H1 (cell line): ENCODE results near the gene PRSS2. TPM values are rescaled to one million over a fixed set of nuclear protein-coding genes. Genes with fewer than 3 reads are reported as not detected.

Experiments used
- CTCF ChIA-PET: fragments of 300-600 bp; sonication (Branson Sonifier 250); formaldehyde crosslinking; loops from one replicate; lab custom pipeline; 2021; ENCODE audit not compliant: partially characterized antibody; lab: Charles Lee
- POLR2A ChIA-PET: fragments of 300-600 bp; sonication (Branson Sonifier 250); formaldehyde crosslinking; loops from one replicate; lab custom pipeline; 2021; ENCODE audit warnings: inconsistent platforms; ENCODE audit not compliant: partially characterized antibody; lab: Charles Lee
- DNase-seq, 2 experiments: peaks; one replicate each; pipeline versions ENCODE4 v3.0.0 to v3.0.0-alpha.2; 2010 to 2022; ENCODE audit warnings: low spot score in 2 of 2, low read depth in 1 of 2, mixed read lengths in 1 of 2
- FAIRE-seq: peaks from 2 replicates; lab custom pipeline; 2011; peaks lifted over from hg19 to GRCh38; lab: Jason Lieb, UNC
- H2AFZ ChIP-seq: 2 replicates; pipeline ENCODE4 v1.8.1; 2012; ENCODE audit warnings: low read length, inconsistent platforms
- H2AK5ac ChIP-seq: 2 replicates; pipeline ENCODE4 v1.6.1; 2013; ENCODE audit warnings: low read depth, low read length
- H2BK120ac ChIP-seq: replicated peaks from 2 replicates; pipeline ENCODE3; 2013; ENCODE audit warnings: low read depth, low read length, inconsistent platforms
- H2BK12ac ChIP-seq: 2 replicates; pipeline ENCODE4 v1.6.1; 2013; ENCODE audit warnings: low read depth, low read length
- H2BK15ac ChIP-seq: 2 replicates; pipeline ENCODE4 v1.6.1; 2013; ENCODE audit warnings: low read length
- H2BK20ac ChIP-seq: 2 replicates; pipeline ENCODE4 v1.6.1; 2013; ENCODE audit warnings: low read length
- H2BK5ac ChIP-seq: 2 replicates; pipeline ENCODE4 v1.6.1; 2013; ENCODE audit warnings: low read depth, low read length
- H3K14ac ChIP-seq: 2 replicates; pipeline ENCODE4 v1.6.1; 2013; ENCODE audit warnings: inconsistent platforms; ENCODE audit not compliant: insufficient read length
- H3K18ac ChIP-seq: 2 replicates; pipeline ENCODE4 v1.6.1; 2013; ENCODE audit warnings: low read length; ENCODE audit errors: extremely low read depth
- H3K23ac ChIP-seq: 2 replicates; pipeline ENCODE4 v1.6.1; 2013; ENCODE audit warnings: inconsistent platforms; ENCODE audit not compliant: insufficient read length
- H3K23me2 ChIP-seq: 2 replicates; pipeline ENCODE4 v1.6.1; 2013; ENCODE audit warnings: low read depth, low read length
- H3K27ac ChIP-seq: 2 replicates; pipeline ENCODE4 v1.6.1; 2011; ENCODE audit warnings: low read depth, low read length, inconsistent platforms
- H3K27me3 ChIP-seq, 4 experiments: replicated peaks in 1 of 4; 1 replicate in 1 of 4; 2 replicates in 3 of 4; pipeline versions ENCODE4 v1.6.1 to v1.8.1; 2011 to 2013; ENCODE audit warnings: low read length in 3 of 4, mild to moderate bottlenecking in 3 of 4, inconsistent platforms in 2 of 4, mixed read lengths in 2 of 4, moderate library complexity in 1 of 4; ENCODE audit not compliant: control insufficient read depth in 3 of 4, insufficient read depth in 3 of 4; ENCODE audit errors: extremely low read depth in 1 of 4
- H3K36me3 ChIP-seq, 4 experiments: 2 replicates each; pipeline versions ENCODE4 v1.6.1 to v1.8.1; 2011 to 2013; ENCODE audit warnings: mild to moderate bottlenecking in 4 of 4, low read length in 3 of 4, moderate library complexity in 2 of 4, control low read depth in 1 of 4, inconsistent platforms in 1 of 4; ENCODE audit not compliant: insufficient read depth in 4 of 4, control insufficient read depth in 2 of 4
- H3K4ac ChIP-seq: replicated peaks from 2 replicates; pipeline ENCODE3; 2013; ENCODE audit warnings: low read length, low read depth, mixed read lengths, inconsistent platforms; ENCODE audit not compliant: insufficient read length
- H3K4me1 ChIP-seq, 4 experiments: replicated peaks in 1 of 4; 1 replicate in 1 of 4; 2 replicates in 3 of 4; pipeline versions ENCODE4 v1.6.1 to v1.8.1; 2011 to 2013; ENCODE audit warnings: low read length in 3 of 4, inconsistent platforms in 2 of 4, mixed read lengths in 1 of 4; ENCODE audit not compliant: insufficient read depth in 4 of 4, control insufficient read depth in 3 of 4
- H3K4me2 ChIP-seq, 2 experiments: 2 replicates each; pipeline versions ENCODE4 v1.6.1 to v1.8.1; 2011 to 2013; ENCODE audit warnings: low read depth in 2 of 2, low read length in 2 of 2, control low read depth in 1 of 2, inconsistent platforms in 1 of 2, mild to moderate bottlenecking in 1 of 2; ENCODE audit not compliant: insufficient read depth in 1 of 2
- H3K4me3 ChIP-seq, 4 experiments: fragments of 200-600, 300-600 bp in 1 of 4; sonication (generic), shearing (Covaris generic), sonication (Bioruptor Twin) in 1 of 4; 2 replicates each; pipeline versions ENCODE4 v1.5.1 to v1.8.1; 2011 to 2016; ENCODE audit warnings: low read length in 4 of 4, low read depth in 3 of 4, control low read depth in 2 of 4, inconsistent platforms in 2 of 4, mild to moderate bottlenecking in 2 of 4, mixed read lengths in 1 of 4, moderate library complexity in 1 of 4; ENCODE audit not compliant: insufficient read depth in 2 of 4; ENCODE audit errors: extremely low read depth in 1 of 4
- H3K56ac ChIP-seq: replicated peaks from 2 replicates; pipeline ENCODE3; 2013; ENCODE audit warnings: low read depth, mild to moderate bottlenecking, mixed read lengths, low read length, inconsistent platforms; ENCODE audit not compliant: insufficient read length
- H3K79me1 ChIP-seq: 2 replicates; pipeline ENCODE4 v1.6.1; 2013; ENCODE audit warnings: low read depth, low read length, control low read depth
- H3K79me2 ChIP-seq, 2 experiments: 2 replicates each; pipeline versions ENCODE4 v1.6.1 to v1.8.1; 2012 to 2013; ENCODE audit warnings: low read length in 2 of 2, mild to moderate bottlenecking in 2 of 2, inconsistent platforms in 1 of 2; ENCODE audit not compliant: insufficient read depth in 2 of 2, control insufficient read depth in 1 of 2
- H3K9ac ChIP-seq, 4 experiments: replicated peaks in 1 of 4; 1 replicate in 1 of 4; 2 replicates in 3 of 4; pipeline versions ENCODE4 v1.6.1 to v1.8.1; 2011 to 2013; ENCODE audit warnings: low read depth in 3 of 4, low read length in 3 of 4, control low read depth in 2 of 4, mild to moderate bottlenecking in 2 of 4, moderate library complexity in 2 of 4, inconsistent platforms in 1 of 4; ENCODE audit errors: extremely low read depth in 1 of 4
- H3K9me3 ChIP-seq, 2 experiments: 2 replicates each; pipeline versions ENCODE4 v1.6.1 to v1.8.1; 2012 to 2013; ENCODE audit warnings: mild to moderate bottlenecking in 2 of 2, moderate library complexity in 2 of 2, control low read depth in 1 of 2, inconsistent platforms in 1 of 2, low read depth in 1 of 2, low read length in 1 of 2, mixed read lengths in 1 of 2; ENCODE audit not compliant: insufficient read depth in 2 of 2
- H4K20me1 ChIP-seq, 2 experiments: replicated peaks in 1 of 2; 2 replicates each; pipeline versions ENCODE3 to v1.8.1; 2011 to 2013; ENCODE audit warnings: inconsistent platforms in 2 of 2, low read length in 2 of 2, mild to moderate bottlenecking in 1 of 2; ENCODE audit not compliant: insufficient read depth in 2 of 2, control insufficient read depth in 1 of 2
- H4K5ac ChIP-seq: 2 replicates; pipeline ENCODE4 v1.6.1; 2013; ENCODE audit warnings: low read length, low read depth, mixed read lengths, inconsistent platforms; ENCODE audit not compliant: insufficient read length
- H4K8ac ChIP-seq: 2 replicates; pipeline ENCODE4 v1.8.0; 2013; ENCODE audit warnings: mild to moderate bottlenecking, moderate library complexity, low read length, inconsistent platforms; ENCODE audit not compliant: insufficient read depth; ENCODE audit errors: extremely low read depth
- H4K91ac ChIP-seq: replicated peaks from 2 replicates; pipeline ENCODE3; 2013; ENCODE audit warnings: low read length, mixed read lengths, inconsistent platforms; ENCODE audit not compliant: insufficient read length
- JUN ChIP-seq: IDR thresholded peaks from 2 replicates; pipeline ENCODE4 v1.6.1; 2011; ENCODE audit warnings: low read depth, mild to moderate bottlenecking, improper control_type of control experiment, low read length
- KDM4A ChIP-seq: IDR thresholded peaks from one replicate; pipeline ENCODE4 v1.7.1; 2012; ENCODE audit warnings: low read depth, mild to moderate bottlenecking, moderate library complexity, low read length, inconsistent platforms; ENCODE audit not compliant: severe bottlenecking
- SIX5 ChIP-seq: IDR thresholded peaks from 2 replicates; pipeline ENCODE4 v1.6.1; 2011; ENCODE audit warnings: mild to moderate bottlenecking, low read depth, low read length
- TAF7 ChIP-seq: optimal IDR thresholded peaks from 2 replicates; pipeline ENCODE3; 2011; ENCODE audit warnings: low read depth, mild to moderate bottlenecking, inconsistent platforms, low read length, moderate library complexity, borderline replicate concordance
- WGBS, 2 experiments: shearing (Covaris generic) in 1 of 2; methylation state at CpG; one replicate each; pipeline versions ENCODE4 v1.1.6 to v1.1.7; 2013 to 2015; ENCODE audit warnings: low lambda C conversion rate in 2 of 2, mixed read lengths in 2 of 2, inconsistent platforms in 1 of 2, low coverage in 1 of 2, missing lambda C conversion rate in 1 of 2; ENCODE audit not compliant: insufficient replicate concordance in 2 of 2, insufficient coverage in 1 of 2, insufficient read length in 1 of 2; ENCODE audit errors: extremely low coverage in 1 of 2, missing lambda C conversion rate in 1 of 2; 5-methylcytosine and 5-hydroxymethylcytosine counted together
- polyA plus RNA-seq, 7 experiments: library from polyadenylated mRNA; depleted of rRNA in 3 of 7; stranded (reverse) in 5 of 7; unstranded in 2 of 7; fragments of >200 nt in 5 of 7; fragments of 200-250 nt in 2 of 7; gene quantifications; 1 replicate in 5 of 7; 2 replicates in 1 of 7; 4 replicates in 1 of 7; pipeline versions ENCODE4 v1.2.1 to v1.2.3, GENCODE V29; 2011 to 2013; ENCODE audit warnings: missing spikeins in 2 of 7, mixed read lengths in 2 of 7
- total RNA-seq: library from RNA; stranded (reverse); fragmentation: NEBNext Ultra II Directional; extraction: Animal tissue kit (Norgen Biotek cat#: 25700); gene quantifications from 2 replicates; pipeline ENCODE4 v1.2.1, GENCODE V29; 2021

PRSS2 gene
- total and polyA plus RNA-seq, 2 of the 8 experiments (the other 6 are each of a cell fraction or from before 2014, with no cell fraction given): not detected

GRCh38 chr7:142790056-142790455 lies 19.3 kb downstream of the PRSS2 start:
- no peaks in the 10 kb centered on the region for H3K36me3 ChIP-seq
- H3K18ac ChIP-seq: no peak overlapping the region
- H3K79me2 ChIP-seq: no peaks in the 10 kb centered on the region
- H3K79me1 ChIP-seq: no peaks in the 10 kb centered on the region
- no peak overlapping the region for H2BK20ac ChIP-seq
- H3K23ac ChIP-seq: no peak overlapping the region
- H2BK12ac ChIP-seq: no peak overlapping the region
- H3K4me1 ChIP-seq: peaks cover 2 to 4% (median 3%) of the 10 kb centered on the region in 4 experiments; a peak in 4 of 7 replicates
- no peak overlapping the region for H3K14ac ChIP-seq
- H4K5ac ChIP-seq: no peak overlapping the region
- H3K9ac ChIP-seq: no peak overlapping the region
- H3K4me3 ChIP-seq: no peak overlapping the region
- H4K20me1 ChIP-seq: no peaks in the 10 kb centered on the region
- no peak for DNase-seq
- H2AFZ ChIP-seq: no peak overlapping the region
- H3K56ac ChIP-seq: no peak overlapping the region
- FAIRE-seq: no peak
- no peak overlapping the region for H2BK120ac ChIP-seq
- no peak overlapping the region for H3K4me2 ChIP-seq
- H2BK5ac ChIP-seq: no peak overlapping the region
- H3K23me2 ChIP-seq: no peaks in the 10 kb centered on the region
- no peaks in the 10 kb centered on the region for H3K27me3 ChIP-seq
- CTCF ChIA-PET: interaction anchor here (0.8 to 24.1 kb wide), 8 partner anchors 10 to 456 kb away, joined by 3 to 430 read pairs (median 54); no protein-coding TSS in a partner anchor
- H4K8ac ChIP-seq: no peak overlapping the region
- H3K9me3 ChIP-seq: no peaks in the 10 kb centered on the region
- H2AK5ac ChIP-seq: no peak overlapping the region
- TF ChIP-seq TAF7 (no peak), SIX5 (no peak), JUN (no peak), KDM4A (no peak)
- no peak overlapping the region for H2BK15ac ChIP-seq
- POLR2A ChIA-PET: no interaction called here
- H3K4ac ChIP-seq: no peak overlapping the region
- H3K27ac ChIP-seq: no peak overlapping the region
- 95% methylated on average over 3 of the region's 3 CpGs; no CpG with 5 or more reads in 1 of the 2 experiments for WGBS, 2 experiments
- no peak overlapping the region for H4K91ac ChIP-seq
